ENCODE results near the gene CPD.

The CPD gene

DNA sequence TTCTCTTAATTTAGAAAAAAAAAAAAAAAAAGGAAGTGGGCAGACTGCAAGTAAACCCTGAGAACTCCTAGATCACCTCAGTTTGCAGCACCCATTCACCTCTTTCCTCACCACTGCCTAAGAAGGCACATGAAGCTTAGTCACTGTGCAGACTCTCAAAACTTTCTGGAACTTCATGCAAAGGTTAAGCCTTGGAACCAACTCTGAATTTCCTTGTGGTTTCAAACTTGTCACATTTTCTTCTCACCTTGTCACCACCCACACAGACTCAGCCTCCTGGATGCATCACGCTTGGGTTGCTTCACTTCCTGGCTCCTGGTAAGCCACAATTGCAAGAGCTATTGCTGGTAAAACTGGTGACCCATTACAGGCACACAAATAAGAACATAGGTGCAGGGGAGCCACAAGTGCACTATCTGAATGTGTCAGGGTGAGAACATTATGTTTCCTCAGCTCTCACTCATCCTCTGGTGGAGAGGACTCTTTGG, 15.0 kb upstream of the CPD start:
- Mint-ChIP-seq H3K4me3 (peak overlapping the region; percentile 17), H3K27ac (peak overlapping the region; percentile 92), H3K27me3 (no peaks in the 10 kb centered on the region), H3K9me3 (peaks cover 12% of the 10 kb centered on the region), H3K36me3 (peaks cover 2% of the 10 kb centered on the region), H3K4me1 (peaks cover 21% of the 10 kb centered on the region)
- CTCF ChIA-PET: interaction anchor here (0.6 to 0.7 kb wide), 2 partner anchors 13 to 27 kb away, joined by 3 read pairs; no protein-coding TSS in a partner anchor
- DNase-seq: peak; percentile 79

DNA sequence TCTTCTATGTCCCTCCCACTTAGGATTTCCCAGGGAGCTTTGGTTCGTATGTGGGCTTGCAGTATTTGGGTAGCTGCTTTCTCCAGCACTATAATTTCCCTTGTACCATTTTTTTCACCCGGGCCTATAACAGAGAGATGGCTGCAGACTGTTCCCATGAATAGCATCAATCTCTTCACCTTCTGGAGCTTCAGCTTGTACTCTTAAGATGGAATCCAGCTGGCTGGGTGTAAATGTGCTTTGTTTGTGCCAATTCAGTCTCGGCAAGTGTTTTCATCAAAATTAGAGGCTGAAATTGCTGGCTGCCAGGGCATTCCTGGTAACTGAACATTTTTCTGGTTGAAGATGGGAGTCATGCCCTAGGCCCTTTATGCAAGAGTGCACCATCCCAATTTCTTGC, 12.2 kb upstream of the CPD start:
- H3K27ac Mint-ChIP-seq: no peak overlapping the region
- H3K4me3 Mint-ChIP-seq: no peak overlapping the region
- peaks cover 2% of the 10 kb centered on the region for H3K9me3 Mint-ChIP-seq
- CTCF ChIA-PET: interaction anchor here (0.6 to 1.3 kb wide), 2 partner anchors 11 to 19 kb away, joined by 3 to 4 read pairs; no protein-coding TSS in a partner anchor
- peaks cover 21% of the 10 kb centered on the region for H3K4me1 Mint-ChIP-seq
- no peaks in the 10 kb centered on the region for H3K36me3 Mint-ChIP-seq
- no peak for DNase-seq
- H3K27me3 Mint-ChIP-seq: no peaks in the 10 kb centered on the region

DNA sequence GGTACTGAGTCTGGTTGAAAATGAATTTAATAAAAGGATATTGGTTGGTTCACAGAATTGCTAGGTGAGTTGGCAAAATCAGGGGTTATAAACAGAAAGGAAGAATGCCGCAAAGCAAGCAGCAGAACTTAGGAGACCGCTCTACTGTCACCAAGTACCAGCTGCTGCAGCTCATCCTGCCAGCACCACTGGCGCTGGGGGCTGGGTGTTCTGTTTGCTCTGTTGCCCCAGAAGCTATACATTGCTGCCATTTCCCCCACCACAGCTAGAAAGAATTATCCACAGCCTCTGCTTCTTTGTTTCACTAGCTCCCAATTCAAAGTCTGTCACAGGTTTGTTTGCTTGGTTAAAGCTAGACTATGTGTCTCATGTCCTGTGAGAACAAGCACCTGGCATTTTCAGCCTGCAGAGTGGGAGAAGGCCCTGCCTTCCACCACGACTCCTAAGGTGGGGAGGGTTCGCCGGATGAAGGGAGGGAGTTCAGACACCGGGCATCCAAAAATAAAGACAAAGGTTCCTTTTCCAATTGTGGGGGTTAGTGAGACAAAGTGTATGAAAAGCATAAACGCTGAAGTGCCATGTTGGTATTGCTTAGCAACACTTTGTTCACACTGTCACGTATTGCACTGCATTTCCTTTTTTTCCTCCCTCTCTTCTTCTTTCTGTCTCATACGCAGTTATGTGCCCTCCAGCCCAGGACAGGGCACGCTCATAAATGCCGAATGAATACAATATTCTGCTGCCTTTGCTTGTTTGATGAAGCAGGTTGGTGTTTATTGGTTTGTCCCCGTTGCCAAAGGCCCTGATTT, 9.6 kb upstream of the CPD start:
- Mint-ChIP-seq H3K27me3 (peaks cover 4% of the 10 kb centered on the region), H3K36me3 (no peaks in the 10 kb centered on the region), H3K4me3 (no peak overlapping the region), H3K9me3 (no peaks in the 10 kb centered on the region), H3K4me1 (peaks cover 6% of the 10 kb centered on the region), H3K27ac (no peak overlapping the region)
- CTCF ChIA-PET: interaction anchor here (0.8 kb wide), 1 partner anchor 33 kb away, joined by 3 read pairs; no protein-coding TSS in a partner anchor
- DNase-seq: no peak

DNA sequence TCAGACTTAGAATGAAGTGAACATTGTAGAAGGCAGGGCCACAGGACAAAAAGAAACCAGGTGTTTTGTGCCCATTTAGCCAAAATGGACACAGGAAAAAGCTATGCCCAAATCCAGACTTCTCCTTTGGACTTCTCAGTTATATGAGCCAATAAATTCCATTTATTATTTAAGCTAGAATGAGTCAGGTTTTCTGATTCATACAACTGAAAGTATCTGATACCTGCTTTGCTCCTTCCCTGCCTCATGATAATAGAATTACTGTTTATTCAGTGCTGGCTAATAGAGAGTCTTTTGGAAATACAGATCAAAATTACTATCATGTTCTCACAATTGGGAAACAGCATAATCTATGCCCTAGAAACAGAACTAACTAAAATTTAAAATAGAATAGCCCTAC, 8.7 kb upstream of the CPD start:
- peaks cover 8% of the 10 kb centered on the region for H3K27me3 Mint-ChIP-seq

DNA sequence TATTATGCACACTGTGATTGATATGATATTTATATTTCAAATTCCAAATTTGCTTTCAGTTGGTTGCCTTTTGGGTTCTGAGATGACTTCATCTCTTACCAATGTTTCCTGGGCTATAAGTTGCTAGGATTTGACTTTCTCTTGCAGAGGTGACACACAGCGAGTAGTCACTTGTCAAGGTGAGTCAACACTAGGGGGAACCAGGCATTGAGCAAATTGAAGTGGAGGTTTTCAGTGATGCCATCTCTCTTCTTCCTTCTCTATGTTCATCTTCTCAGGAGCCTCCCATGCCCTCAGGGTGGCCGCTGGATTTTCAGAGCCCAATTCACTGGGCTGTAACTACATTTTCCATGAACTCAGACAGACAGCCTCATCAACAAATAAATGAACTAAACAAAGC, 6.0 kb upstream of the CPD start:
- no peak for DNase-seq
- Mint-ChIP-seq H3K4me3 (no peak overlapping the region), H3K9me3 (no peaks in the 10 kb centered on the region), H3K27me3 (peaks cover 15% of the 10 kb centered on the region), H3K36me3 (peaks cover 2% of the 10 kb centered on the region), H3K27ac (no peak overlapping the region), H3K4me1 (peaks cover 13% of the 10 kb centered on the region)
- CTCF ChIA-PET: interaction anchor here (1.0 to 1.3 kb wide), 2 partner anchors 16 to 267 kb away, joined by 3 read pairs; no protein-coding TSS in a partner anchor

More for the DNA sequence above, 8.7 kb upstream of the CPD start:
- Mint-ChIP-seq H3K4me3 (no peak overlapping the region), H3K36me3 (no peaks in the 10 kb centered on the region), H3K9me3 (no peaks in the 10 kb centered on the region), H3K27ac (no peak overlapping the region), H3K4me1 (peaks cover 4% of the 10 kb centered on the region)
- CTCF ChIA-PET: interaction anchor here (0.6 kb wide), 1 partner anchor 13 kb away, joined by 3 read pairs; no protein-coding TSS in a partner anchor
- no peak for DNase-seq

DNA sequence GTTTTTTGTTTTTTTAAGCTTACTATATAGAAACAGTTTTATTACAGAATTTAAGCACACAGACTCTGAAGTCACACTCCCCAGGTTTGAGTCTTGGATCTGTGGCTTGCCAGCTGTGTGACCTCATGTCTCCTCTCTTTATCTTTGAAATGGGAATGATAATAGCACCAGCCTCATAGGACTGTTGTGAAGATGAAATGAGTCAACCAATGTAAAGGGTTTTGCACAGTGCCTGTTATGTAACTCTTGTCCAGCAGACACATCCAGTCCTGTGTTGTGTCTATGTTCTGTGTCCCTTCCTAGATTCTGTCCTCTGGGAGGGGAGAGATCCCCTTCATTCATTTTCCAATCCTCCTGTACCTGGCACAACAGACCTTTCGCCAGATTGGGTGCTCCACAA, 3.1 kb upstream of the CPD start:
- Mint-ChIP-seq H3K36me3 (peaks cover 2% of the 10 kb centered on the region), H3K27me3 (peaks cover 15% of the 10 kb centered on the region), H3K4me3 (no peak overlapping the region), H3K27ac (no peak overlapping the region), H3K9me3 (no peaks in the 10 kb centered on the region), H3K4me1 (peaks cover 30% of the 10 kb centered on the region)
- CTCF ChIA-PET: no interaction called here
- DNase-seq: no peak

DNA sequence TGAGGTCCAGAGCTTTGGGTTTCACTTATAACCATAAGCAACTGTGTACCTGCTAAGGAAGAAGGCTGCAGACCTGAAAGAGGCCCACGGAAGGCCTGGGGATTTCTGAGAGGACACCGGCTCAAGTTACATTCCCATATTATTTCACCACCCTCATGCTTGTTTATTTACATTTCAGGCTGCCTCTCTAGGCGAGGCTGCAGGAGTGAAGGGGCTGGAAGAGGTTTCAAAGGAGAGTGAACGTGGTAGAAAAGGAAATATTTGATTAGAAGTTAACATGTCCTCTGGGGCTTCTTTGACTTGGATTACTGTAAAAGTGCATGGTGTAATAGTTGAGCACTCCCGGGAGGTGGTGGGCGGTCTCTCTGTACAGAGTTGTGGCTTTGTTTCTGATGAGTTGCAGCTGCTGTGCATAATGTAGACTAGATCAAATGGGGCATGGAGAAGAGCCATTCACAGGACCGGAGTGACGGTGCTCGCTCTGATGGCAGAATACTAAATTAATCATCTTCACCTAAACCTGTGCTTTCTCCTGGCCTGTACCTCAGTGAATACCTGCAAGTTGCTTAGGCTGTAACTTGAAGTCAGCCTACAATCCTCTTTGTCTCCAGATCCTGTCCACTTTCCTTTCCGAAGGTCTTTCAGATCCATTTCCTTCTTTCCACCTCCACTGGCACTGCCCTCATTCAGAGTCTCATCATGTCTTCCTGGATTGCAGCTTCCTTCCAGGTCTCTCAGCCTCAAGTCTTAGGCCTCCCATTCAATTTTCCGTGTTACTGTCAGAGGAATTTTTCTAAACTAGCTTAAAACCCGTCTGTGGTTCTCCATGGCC, 1.9 kb upstream of the CPD start:
- Mint-ChIP-seq H3K27ac (peak overlapping the region; percentile 94), H3K27me3 (peaks cover 15% of the 10 kb centered on the region), H3K4me3 (no peak overlapping the region), H3K4me1 (peaks cover 40% of the 10 kb centered on the region), H3K36me3 (peaks cover 2% of the 10 kb centered on the region), H3K9me3 (no peaks in the 10 kb centered on the region)
- CTCF ChIA-PET: interaction anchor here (0.9 to 1.0 kb wide), 2 partner anchors 11 to 14 kb away, joined by 3 to 4 read pairs; no protein-coding TSS in a partner anchor
- DNase-seq: no peak

DNA sequence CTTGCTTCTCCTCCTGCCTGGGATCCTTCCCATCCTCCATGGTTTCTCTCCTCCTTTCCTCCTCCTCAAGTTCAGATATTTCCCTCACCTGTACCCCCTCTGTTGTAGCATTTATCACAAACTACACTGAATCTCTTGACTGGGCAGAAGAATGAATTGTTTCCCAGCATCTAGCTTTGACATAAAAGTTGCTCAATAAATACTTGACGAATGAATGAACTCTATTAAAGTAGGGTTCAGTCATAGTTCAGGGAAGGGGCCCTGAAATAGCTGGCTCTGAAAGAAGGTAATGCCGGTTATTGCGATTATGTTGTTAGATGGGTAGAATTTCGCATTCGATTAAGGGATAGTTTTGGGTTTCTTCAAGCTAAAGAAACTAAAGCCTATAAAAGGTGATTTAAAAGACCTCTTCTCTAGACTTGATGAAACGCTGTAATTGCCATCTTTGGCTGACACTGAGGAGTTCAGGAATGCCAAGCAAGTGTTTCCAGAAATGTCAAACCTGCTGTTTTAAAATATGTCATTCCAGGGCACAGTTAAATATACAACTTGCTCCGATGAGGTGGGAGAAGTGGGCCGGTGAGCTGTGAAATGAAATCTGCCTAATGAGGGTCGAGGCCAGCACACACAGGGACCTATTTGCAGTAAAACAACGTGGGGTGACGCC, 1.0 kb upstream of the CPD start:
- peaks cover 2% of the 10 kb centered on the region for H3K36me3 Mint-ChIP-seq
- DNase-seq: no peak
- peaks cover 43% of the 10 kb centered on the region for H3K4me1 Mint-ChIP-seq
- peaks cover 15% of the 10 kb centered on the region for H3K27me3 Mint-ChIP-seq
- H3K4me3 Mint-ChIP-seq: peak overlapping the region; percentile 76
- CTCF ChIA-PET: interaction anchor here (0.9 to 1.0 kb wide), 2 partner anchors 12 to 14 kb away, joined by 3 to 4 read pairs; no protein-coding TSS in a partner anchor
- peak overlapping the region; percentile 94 for H3K27ac Mint-ChIP-seq
- H3K9me3 Mint-ChIP-seq: no peaks in the 10 kb centered on the region

DNA sequence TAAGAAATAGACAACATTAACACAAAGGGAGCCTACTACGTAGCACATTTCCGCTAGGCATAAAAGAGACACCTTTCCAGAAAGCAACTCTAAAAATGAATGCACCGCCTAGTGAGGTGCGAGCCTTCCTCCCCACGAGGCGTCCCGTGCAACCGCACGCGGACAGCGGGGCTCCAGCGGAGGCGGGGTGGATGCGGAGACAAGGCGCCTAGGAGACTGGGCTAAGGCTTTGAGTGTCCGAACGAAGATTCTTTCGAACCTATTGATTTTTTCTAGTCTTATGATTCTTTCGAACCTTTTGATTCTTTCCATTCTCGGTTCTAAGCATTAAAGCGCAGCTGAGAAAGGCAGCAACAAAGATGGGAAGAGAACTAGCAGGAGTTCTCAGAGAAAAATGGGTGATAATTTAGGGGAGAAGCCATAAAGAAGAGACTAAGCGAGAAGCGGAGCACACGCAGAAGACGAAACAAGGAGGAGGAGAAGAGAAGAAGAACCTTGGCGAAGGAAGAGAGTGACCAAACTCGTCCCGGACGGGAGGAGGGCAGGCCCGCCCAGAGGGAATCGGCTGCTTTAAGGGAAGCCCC, 394 bp upstream of the CPD start:
- peaks cover 15% of the 10 kb centered on the region for H3K27me3 Mint-ChIP-seq
- peaks cover 48% of the 10 kb centered on the region for H3K4me1 Mint-ChIP-seq
- peak overlapping the region; percentile 76 for H3K4me3 Mint-ChIP-seq
- peak; percentile 71 for DNase-seq
- H3K27ac Mint-ChIP-seq: peak overlapping the region; percentile 94
- no peaks in the 10 kb centered on the region for H3K9me3 Mint-ChIP-seq
- CTCF ChIA-PET: interaction anchor here (0.9 kb wide), 1 partner anchor 13 kb away, joined by 4 read pairs; no protein-coding TSS in a partner anchor
- H3K36me3 Mint-ChIP-seq: peaks cover 2% of the 10 kb centered on the region

DNA sequence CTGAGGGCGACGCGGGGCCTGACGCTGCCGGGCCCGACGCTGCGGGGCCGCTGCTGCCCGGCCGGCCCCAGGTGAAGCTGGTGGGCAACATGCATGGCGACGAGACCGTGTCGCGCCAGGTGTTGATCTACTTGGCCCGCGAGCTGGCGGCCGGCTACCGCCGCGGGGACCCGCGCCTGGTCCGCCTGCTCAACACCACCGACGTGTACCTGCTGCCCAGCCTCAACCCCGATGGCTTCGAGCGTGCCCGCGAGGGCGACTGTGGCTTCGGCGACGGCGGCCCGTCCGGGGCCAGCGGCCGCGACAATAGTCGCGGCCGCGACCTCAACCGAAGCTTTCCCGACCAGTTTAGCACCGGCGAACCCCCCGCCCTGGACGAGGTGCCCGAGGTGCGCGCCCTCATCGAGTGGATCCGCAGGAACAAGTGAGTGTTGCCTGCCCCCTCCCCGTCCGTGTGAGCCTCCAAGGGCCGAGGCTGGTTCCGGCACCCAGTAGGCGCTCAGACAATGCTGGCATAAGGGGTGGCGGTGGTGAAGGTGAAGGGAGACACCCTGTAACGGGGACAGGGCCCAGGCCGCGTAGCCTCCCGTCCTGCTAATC, 676 bp downstream of the CPD start:
- peak; percentile 52 for DNase-seq
- H3K9me3 Mint-ChIP-seq: no peaks in the 10 kb centered on the region
- H3K4me3 Mint-ChIP-seq: peak overlapping the region; percentile 69
- peaks cover 11% of the 10 kb centered on the region for H3K27me3 Mint-ChIP-seq
- H3K27ac Mint-ChIP-seq: peak overlapping the region; percentile 0
- peaks cover 2% of the 10 kb centered on the region for H3K36me3 Mint-ChIP-seq
- H3K4me1 Mint-ChIP-seq: peaks cover 48% of the 10 kb centered on the region
- CTCF ChIA-PET: interaction anchor here (1.7 kb wide), 1 partner anchor 17 kb away, joined by 4 read pairs; no protein-coding TSS in a partner anchor

DNA sequence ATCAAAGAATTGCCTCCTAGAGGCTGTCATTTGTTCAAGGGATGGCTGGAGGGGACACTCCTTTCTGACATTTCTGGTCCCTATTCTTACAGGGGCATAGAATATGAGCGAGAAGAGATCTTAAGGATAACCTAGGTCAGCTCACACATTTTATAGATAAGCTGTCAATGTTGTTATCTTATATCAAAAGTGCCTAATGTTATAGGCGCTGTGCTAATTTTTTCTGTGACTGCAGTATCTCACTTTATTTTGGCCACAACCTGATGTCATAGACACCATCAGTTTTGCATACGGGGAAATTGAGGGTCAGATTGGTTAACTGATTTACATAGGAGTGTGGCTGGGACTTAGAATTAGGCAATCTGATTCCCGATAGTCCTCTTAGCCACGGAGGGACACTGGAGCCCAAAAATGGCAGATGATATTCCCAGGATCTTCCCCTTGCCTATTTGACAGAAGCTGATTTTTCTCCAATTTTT, 1.2 kb downstream of the CPD start:
- H3K27me3 Mint-ChIP-seq: peaks cover 7% of the 10 kb centered on the region
- peaks cover 48% of the 10 kb centered on the region for H3K4me1 Mint-ChIP-seq
- peak overlapping the region; percentile 69 for H3K4me3 Mint-ChIP-seq
- no peaks in the 10 kb centered on the region for H3K9me3 Mint-ChIP-seq
- CTCF ChIA-PET: interaction anchor here (1.7 kb wide), 1 partner anchor 18 kb away, joined by 4 read pairs; no protein-coding TSS in a partner anchor
- H3K36me3 Mint-ChIP-seq: peaks cover 4% of the 10 kb centered on the region
- no peak for DNase-seq
- H3K27ac Mint-ChIP-seq: peak overlapping the region; percentile 0

DNA sequence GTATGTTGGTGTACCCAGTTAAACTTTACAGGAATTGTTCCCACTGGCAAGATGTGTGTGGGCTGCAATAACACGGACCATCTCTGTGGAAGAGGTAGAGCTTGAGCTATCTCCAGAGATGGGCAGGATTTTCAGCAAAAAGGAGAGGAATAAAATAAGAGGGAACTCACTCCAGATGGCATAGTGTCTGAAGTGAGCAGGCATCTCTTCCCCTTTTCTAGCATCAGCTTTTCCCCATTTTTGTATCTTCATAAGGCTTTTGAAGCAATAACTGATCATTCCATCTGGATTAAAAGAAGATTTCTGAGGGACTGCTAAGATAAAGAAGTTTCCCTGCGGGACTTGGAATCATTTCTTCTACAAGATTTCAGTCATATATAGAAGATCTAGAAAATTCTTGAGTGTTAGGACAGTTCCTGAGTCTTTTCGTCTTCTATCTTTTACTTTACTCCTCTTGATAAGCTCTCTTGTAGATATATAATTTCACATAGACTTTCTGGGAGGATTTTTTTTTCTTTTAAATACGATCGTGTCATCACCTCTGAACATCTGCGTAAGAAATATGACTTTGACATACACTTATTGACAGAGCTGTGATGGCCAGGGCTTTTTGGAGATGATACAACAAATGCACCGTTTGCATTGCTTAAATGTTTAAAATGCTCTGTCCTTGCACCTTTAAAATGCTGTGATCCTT, 2.1 kb downstream of the CPD start:
- Mint-ChIP-seq H3K27ac (peak overlapping the region; percentile 5), H3K9me3 (no peaks in the 10 kb centered on the region), H3K4me3 (peak overlapping the region; percentile 29), H3K4me1 (peaks cover 48% of the 10 kb centered on the region), H3K36me3 (peaks cover 9% of the 10 kb centered on the region), H3K27me3 (peaks cover 7% of the 10 kb centered on the region)
- CTCF ChIA-PET: interaction anchor here (0.7 to 1.7 kb wide), 3 partner anchors 18 to 257 kb away, joined by 3 to 4 read pairs (median 3); no protein-coding TSS in a partner anchor
- no peak for DNase-seq

Measured in activated naive CD4-positive, alpha-beta T cell treated with anti-CD3 and anti-CD28 coated beads, Interleukin-2, amount 10 ng/mL, durations not matched to agents 7 days and 5 days (primary cell).